ENCODE measurements around the gene PDLIM4.

DNA sequence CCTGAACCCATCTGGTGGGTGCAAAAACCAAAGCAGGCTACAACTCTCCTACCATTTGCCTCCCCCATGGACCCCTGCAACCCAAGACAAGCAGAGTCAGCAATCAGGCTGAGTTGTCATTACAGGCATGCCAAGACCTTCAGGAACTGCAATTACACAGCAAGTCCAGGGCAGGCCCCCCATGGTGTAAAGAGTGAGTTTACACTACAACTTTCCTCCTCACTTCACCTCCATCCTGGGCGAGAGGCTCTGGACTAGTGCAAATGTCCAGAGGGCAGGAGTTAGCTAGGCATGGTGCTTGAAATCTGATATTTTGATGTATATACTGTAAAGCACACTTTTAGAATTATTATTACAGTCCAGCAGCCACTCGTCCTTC lies 22.8 kb upstream of the PDLIM4 start:
- TF ChIP-seq, protein P1, sequence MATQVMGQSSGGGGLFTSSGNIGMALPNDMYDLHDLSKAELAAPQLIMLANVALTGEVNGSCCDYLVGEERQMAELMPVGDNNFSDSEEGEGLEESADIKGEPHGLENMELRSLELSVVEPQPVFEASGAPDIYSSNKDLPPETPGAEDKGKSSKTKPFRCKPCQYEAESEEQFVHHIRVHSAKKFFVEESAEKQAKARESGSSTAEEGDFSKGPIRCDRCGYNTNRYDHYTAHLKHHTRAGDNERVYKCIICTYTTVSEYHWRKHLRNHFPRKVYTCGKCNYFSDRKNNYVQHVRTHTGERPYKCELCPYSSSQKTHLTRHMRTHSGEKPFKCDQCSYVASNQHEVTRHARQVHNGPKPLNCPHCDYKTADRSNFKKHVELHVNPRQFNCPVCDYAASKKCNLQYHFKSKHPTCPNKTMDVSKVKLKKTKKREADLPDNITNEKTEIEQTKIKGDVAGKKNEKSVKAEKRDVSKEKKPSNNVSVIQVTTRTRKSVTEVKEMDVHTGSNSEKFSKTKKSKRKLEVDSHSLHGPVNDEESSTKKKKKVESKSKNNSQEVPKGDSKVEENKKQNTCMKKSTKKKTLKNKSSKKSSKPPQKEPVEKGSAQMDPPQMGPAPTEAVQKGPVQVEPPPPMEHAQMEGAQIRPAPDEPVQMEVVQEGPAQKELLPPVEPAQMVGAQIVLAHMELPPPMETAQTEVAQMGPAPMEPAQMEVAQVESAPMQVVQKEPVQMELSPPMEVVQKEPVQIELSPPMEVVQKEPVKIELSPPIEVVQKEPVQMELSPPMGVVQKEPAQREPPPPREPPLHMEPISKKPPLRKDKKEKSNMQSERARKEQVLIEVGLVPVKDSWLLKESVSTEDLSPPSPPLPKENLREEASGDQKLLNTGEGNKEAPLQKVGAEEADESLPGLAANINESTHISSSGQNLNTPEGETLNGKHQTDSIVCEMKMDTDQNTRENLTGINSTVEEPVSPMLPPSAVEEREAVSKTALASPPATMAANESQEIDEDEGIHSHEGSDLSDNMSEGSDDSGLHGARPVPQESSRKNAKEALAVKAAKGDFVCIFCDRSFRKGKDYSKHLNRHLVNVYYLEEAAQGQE (IDR thresholded peaks at IDR 0.05; ENCODE audit: low read depth): no peak
- TF ChIP-seq TAF1 (IDR thresholded peaks at IDR 0.05; ENCODE audit: low read depth) (no peak), CREB1 (IDR thresholded peaks at IDR 0.05; ENCODE audit: low read depth) (no peak)
